HS-5 (cell line): ENCODE data around the gene CYP3A5.

Experiments
- DNase-seq: peaks from one replicate; pipeline ENCODE4 v3.0.0-alpha.2; 2012; ENCODE audit warnings: low read depth

Gene CYP3A5

DNA sequence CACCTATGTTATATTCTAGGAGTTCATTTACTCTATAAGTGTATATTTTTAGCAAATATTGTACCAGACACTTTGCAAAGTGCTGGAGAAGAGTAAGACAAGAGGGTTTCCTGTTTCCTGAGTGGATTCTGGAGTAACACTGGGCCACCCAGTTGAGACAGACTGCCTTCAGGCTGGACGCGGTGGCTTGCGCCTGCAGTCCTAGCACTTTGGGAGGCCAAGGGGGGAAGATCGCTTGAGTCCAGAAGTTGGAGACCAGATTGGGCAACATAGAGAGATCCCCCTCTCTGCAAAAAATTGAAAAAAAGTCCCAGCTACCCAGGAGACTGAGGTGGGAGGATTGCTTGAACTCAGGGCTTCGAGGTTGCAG is 63.8 kb downstream of the CYP3A5 start:
- DNase-seq: no peak

DNA sequence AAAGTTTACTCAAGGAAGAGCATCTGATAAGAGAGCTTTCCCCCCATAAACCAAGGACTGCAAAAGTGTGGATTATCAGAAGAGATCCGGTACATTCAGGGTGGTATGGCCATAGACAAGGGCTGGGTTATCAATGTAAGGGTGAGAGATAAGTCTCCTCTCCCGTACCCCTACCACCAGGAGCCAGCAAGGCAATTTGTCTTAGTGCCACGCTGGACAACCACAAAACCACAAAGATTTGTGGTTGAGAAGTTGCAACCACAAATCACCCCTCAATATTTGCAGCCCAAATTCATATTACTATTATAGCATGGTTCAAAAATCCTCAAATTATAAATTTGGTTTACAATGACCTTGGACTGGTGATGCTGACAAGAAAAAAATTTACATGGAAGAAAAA is 65.3 kb downstream of the CYP3A5 start:
- DNase-seq: no peak

DNA sequence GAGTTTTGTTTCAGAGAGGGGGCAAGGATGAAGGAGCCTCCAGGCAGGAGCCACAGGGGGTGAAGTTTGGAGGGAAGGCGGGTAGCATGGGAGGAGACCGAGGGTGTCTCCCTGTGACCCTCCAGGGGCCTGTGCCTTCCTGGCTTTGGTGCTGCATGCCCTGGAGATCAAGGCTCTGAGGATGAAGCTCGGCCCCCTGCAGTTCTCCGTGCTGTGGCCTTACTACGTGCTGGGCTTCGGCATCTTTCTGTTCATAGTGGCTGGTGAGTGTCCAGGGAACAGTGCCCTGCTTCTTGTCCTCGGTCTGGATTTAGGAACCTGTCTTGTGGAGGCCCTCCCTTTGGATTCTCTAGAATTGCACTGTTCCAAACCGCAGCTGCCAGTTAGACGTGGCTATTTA is 72.2 kb downstream of the CYP3A5 start:
- DNase-seq: no peak

DNA sequence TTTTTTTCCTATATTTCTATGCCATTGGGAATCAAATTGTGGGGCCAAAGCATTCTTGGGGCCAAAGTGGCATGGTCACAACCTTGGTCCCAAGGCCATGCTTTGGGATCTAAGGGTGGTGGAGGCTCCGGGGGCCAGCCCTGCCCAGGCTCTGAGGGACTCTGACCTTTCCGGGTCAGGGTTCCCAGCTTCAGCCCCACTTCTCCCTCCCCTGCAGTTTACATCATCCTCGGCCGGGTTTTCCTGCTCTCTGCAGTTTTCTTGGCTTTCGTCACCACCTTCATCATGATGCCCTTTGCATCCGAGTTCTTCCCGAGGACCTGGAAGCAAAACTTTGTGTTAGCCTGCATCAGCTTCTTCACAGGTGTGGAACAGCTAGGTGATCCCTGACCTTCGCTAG is 73.3 kb downstream of the CYP3A5 start:
- DNase-seq: no peak

DNA sequence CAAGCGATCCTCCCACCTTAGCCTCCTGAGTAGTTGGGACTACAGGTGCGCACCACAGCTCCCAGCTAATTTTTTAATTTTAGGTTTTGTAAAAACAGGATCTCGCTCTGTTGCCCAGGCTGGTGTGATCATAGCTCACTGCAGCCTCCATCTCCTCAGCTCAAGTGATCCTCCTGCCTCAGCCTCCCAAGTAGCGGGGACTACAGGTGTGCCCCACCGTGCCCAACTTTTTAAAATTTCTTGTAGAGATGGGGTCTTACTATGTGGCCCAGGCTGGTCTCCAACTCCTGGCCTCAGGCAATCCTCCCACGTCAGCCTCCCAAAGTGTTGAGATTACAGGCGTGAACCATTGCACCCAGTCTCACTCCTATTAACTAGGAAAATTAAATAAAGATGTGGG is 74.3 kb downstream of the CYP3A5 start:
- DNase-seq: no peak

DNA sequence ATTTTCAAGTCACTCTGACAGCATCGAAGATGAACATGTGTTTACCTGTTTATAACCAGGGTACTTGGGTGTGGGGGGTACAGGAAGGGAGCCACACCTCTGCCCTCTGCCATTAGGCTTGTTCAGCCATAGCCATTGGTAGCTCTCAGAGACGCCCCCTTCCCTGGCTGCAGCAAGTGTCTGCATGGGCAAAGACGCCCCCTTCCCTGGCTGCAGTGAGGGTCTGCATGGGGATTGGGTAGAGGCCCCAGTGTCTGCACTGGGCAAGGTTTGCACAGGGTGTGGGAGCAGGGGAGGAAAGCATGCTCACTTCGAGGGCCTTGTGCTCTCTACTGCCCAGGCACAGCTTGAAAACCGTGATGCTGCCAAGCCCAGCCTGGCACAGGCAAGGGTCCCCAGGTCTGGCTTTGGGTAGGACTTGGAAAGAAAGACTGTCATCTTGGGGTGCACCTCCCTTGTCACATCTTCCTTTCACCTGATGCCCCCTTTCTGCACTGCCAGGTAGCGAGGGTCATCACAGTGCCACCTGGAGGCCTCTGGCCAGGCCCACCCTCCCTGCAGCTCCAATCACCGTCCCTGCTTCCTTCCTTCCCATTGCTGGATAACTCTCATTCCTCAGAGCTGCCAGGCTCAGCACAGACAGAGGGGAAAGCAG is 78.0 kb downstream of the CYP3A5 start:
- DNase-seq: no peak

DNA sequence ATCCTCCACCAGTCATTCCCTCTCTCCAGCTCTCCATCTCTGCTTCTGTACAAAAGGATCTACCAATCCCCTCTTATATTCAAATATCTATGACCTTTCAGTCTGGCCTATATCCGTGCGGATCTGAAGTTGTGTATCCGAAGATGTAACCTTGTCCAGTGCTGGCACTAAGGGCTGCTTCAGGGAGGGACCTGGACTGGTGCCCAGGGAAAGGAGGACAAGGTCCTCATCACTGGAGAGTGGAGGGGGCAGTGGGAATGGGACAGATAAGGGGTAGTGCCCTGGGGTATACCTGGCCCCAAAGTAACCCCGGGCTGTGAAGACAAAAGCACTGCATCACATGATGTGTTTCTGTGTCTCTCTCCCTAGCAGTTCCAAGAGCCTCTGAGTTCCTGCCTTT is 80.0 kb downstream of the CYP3A5 start:
- DNase-seq: no peak
